ENCODE results near the gene PRRX2.
"Not testable (repeated sequence)": the region's sequence is repeated elsewhere in the genome, so short reads cannot be mapped to it uniquely, and the experiment has no call there.

Gene PRRX2

DNA sequence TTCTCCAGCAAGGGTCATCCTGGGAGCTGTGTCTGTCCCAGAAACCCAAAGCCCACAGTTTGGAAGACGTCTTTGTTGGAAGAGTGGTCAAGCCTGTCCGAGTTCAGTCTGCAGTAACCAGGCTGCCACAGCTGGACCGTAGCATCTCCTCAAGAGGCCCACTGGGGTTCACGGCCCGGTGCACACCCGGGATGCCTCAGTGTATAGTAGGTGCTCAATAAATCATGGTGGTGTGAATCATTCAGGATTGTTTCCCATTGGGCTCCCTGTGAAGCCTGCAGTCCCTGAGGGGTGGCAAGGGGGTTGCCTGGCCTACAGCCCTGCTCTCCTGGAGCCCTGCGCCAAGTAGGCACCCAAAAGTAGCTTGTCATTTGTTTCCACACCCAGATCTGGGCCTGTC, 10.3 kb upstream of the PRRX2 start:
- DNase-seq, result no peak

DNA sequence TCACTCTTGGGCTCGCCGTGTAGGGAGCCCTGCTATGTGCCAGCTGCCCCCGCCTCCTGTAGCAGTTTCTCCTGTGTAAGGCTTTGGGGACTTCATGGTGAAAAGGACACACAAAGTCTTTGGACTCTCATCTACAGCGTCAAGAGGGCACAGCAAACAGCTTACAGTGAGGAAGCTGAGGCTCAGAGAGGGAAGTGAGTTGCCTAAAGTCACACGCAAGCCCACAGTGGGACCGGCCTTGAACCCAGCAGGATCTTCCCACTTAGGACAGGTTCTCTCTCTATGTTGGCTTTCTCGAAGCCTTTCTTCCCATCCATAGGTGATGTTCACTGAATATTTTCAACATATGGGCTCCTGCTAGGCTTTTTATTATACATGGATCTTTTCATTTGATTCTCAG, 9.8 kb upstream of the PRRX2 start:
- no peak for DNase-seq

DNA sequence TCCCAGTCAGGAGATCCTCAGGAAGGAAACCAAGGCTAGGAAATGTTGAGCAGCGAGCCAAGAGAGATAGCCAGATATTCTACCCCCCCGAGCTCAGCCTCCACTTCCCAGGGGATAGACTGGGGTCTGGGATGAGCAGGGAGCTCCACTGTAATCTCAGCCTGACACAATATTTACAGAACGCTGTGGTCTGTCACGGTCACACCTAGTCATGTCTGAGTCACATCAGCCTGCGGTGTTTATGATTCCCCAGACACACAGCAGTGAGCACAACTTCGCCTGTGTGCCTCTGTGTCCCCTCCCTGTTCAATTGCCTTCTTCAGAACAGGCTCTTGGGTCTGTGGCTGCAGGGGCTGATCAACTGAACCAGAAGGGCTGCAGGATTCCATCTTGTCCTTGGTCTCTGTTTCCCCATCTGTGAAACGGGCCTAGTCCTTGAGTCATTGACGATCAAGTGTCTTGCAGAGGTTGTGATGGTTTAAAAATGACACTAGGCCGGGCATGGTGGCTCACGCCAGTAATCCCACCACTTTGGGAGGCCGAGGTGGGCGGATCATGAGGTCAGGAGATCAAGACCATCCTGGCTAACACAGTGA, 8.6 kb upstream of the PRRX2 start:
- no peak for DNase-seq

DNA sequence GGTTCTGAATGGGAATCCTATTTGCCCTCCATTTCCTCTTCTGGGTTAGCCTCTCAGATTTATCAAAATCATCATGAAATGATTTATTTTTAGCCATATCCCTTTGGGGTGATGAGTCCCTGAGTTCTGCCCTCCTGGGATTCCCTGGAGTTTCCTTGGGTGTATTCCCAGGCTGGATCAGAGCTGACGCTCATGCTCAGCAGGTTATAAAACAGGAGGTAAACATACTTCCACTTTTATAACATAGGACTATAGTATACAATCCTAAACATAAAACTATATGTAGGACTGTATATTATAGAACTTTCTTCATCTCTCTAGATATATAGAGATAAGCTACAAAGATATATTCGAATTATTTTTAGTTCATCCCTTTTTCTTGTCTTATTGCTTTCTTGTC, 4.4 kb upstream of the PRRX2 start:
- DNase-seq, result no peak

DNA sequence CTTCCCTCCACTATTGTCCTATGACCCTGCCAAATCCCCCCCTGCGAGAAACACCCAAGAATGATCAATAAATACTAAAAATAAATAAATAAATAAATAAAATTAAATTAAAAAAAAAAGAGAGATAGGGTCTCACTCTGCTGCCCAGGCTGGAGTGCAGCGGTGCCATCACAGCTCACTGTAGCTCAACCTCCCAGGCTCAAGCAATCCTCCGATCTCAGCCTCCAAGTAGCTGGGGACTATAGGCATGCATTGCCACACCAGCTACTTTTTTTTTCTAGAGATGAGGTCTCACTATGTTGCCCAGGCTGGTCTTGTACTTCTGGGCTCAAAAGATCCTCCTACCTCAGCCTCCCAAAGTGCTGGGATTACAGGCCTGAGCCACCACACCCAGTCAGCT, 3.2 kb upstream of the PRRX2 start:
- not testable (repeated sequence) for DNase-seq

DNA sequence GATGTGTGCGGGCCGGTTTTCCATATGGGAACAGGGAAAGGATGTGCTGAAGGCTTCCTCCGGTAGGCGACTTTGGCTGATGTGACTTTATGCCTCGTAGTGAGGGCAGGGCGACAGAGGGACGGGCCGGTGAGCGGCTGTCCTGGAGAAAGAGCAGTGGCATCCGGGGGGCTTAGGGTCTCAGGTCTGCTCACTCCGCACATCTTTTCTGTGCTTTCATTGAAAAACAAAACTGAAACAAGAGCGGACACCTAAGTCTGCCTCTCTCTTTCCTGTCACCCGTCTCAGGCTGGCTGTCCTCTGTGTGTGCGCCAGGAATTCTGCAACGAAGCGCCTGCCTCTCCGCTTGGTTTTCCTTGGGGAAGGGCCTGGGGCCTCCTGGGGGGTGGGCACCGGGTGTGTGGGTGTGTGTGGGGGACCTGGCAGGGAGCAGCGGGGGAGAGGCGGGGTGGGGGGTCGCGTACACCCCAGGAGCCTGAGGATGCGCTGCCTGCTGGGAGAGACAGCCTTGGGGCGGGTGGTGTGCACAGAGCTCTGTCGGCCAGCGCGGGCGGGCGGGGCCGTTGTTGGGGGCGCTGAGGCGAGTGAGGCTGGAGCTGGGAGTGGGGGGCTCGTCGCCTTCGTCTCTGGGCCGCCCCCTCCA, 580 bp upstream of the PRRX2 start:
- DNase-seq, result peak; percentile 24

DNA sequence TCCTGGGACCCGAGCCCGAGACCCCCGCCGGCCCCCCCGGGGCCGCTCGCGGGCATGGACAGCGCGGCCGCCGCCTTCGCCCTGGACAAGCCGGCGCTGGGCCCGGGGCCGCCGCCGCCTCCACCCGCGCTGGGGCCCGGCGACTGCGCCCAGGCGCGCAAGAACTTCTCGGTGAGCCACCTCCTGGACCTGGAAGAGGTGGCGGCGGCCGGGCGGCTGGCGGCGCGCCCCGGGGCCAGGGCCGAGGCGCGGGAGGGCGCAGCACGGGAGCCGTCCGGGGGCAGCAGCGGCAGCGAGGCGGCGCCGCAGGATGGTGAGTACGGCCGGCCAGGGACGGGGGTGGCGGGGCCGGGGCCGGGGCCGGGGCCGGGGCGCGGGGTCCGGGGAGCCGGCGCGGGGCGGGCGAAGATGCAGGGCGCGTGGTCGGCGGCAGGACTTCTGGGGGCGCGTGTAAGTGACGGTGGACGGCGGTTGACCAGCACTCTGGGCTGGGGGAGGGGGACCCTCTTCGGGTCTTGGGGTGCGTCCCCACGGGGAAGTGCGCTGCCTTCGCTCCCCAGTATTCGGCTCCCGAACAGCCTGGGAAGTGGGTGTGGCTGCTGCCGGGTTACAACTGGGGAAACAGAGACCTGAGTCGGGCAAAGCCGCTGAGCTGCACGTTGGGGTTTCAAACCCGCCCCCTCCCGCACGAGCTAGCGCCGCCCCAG, 520 bp downstream of the PRRX2 start:
- no peak for DNase-seq

DNA sequence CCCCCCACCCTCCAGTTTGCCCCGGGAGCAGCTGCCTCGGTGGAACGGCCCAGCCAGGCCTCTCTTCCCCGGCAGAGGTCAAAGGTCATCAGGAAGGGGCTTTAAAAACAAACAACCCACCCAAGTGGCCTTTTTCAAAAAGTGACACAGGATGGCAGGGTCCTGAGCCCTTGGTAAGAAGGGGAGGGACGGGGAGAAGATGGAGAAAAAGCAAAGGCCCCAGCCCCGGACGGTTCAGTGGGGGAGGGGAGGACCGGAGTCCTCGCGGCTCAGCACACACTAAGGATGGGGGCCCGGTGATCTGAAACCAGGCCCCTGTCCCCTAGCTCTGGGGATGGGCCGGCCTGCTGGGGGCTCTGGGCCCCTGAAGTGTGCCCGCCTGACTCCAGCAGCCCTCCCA, 1.1 kb downstream of the PRRX2 start:
- DNase-seq, result no peak

DNA sequence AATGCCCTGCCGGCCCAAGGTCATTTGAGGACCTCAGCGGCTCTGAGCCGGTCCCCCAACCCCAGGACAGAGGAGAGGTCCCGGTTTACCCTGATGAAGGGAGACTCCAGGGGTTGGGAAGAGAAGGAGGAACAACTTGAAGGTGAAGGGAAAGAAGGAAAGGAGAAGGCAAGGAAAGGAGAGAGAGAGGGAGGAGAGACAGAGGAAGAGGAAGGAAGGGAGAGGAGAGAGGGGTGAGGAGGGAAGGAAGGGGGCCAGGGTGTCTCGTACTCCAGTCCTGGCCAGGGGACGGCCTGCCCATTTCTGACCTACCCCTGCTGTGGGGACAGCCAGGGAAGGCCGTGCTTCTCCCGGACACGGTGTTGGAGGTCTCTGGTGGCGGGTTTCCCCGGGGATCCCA, 1.9 kb downstream of the PRRX2 start:
- no peak for DNase-seq

DNA sequence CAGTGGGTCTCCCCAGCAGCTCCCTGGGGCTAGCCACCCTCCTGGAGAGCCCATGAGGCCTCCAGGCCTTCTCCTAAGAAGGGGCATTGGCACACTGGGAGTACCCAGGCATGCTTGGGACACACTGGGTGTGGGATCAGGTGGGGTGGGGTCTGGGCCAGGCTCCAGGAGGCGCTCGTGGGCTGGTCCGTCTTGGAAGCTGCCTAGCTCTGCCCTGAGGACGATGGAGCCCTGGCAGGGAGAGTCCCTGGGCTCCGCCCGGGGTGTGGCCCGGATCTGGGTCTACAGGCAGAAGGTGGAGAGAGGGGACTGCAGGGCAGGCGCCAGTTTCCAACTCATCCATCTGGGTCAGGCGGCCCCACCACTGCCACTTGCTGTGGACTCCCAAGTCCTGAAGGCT, 2.4 kb downstream of the PRRX2 start:
- DNase-seq, result no peak

DNA sequence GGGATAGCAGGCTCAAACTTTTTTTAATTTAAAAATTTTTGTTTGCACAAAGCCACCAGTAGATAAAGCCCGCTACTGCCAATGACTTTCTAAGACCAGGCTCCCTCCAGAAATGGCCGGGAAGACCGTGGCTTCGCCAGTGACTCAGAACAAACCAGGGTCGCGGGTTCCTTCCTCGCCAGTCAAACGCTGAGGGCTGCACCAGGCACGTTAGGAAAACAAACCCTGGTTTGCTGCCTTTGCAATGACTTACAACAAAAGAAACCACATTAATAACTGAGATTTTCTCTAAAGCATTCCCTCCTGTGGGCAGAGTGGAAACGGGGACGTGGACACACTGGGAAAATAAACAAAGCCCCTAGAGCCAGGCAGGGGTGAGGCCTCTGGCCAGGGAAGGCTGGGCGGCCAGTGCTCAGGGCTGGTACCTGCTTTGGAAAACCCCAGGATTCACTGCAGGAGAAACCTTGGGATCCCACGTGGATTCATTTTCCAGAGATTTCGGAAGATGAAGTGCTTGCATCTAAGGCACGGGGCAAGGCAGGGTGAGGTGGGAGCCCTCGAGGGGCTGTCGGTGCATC, 3.8 kb downstream of the PRRX2 start:
- no peak for DNase-seq

DNA sequence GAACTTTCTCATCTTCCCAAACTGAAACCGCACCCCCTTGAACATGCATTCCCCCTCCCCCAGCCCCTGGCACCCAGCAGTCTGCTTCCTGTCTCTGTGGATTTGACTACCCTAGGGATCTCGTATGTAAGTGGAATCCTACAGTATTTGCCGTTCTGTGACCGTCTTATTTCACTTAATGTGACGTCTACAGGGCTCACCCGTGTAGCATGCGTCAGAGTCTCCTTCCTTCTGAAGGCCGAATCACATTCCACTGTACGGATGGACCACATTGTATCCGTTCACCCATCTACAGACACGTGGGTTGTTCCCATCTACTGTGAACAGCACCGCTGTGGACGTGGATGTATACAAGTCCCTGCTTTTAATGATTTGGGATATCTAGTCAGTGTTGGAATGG, 4.5 kb downstream of the PRRX2 start:
- DNase-seq, result no peak

DNA sequence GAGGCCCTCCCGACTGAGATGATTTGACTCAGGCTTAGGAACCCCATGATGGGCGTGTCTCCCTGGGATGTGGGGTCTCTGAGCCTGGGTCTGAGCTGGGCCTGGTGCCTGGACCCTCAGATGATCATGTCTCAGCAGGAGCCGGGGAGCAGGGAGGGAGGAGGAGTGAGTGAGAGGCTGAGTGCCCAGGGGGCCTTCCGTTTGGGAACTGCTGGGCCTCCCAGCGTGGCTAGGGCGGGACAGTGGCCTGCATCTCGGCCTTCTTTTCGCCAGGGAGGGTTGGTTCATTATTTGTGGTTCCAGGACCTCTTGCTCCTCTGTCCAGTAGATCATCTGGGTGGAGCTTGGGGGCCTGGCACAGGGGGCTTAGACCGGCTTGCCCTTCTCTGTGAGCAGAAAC, 5.6 kb downstream of the PRRX2 start:
- no peak for DNase-seq

DNA sequence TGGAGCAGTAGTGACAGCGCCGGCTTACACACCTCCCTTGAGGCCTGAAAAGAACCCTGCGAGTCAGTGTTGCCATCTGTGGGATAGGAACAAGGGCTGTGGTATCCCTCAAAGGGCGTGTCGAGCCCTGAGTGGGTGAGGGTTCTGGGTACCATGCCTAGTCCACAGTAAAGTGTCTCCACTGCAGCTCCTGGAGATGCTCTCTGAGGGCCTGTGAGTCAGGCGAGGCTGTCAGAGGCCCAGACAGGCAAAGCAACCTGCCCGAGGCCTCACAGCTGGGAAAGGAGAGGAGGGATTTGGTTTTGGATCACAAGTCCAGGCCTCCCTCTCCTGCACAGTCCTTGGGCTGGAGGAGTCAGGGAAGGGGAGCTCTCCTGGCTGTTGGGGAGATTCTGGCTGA, 6.1 kb downstream of the PRRX2 start:
- DNase-seq, result no peak

DNA sequence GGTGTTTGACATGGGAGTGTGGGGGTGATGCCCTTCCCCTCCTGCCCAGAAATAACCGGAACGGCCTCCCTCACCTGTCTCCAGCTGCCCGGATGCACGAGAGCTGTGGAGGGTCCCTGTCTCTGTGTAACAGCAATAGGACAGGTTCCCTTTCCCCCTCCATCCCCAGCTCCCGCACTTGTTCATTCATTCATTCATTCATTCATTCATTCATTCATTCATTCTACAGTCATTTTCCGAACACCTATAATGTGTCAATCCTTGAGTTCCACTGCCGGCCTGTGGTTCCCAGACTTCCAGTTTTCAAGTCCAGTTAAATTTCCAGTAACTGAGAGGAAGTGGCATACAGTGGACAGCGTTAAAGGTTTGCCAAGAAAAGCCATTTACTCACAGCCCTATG, 7.3 kb downstream of the PRRX2 start:
- DNase-seq, result no peak

DNA sequence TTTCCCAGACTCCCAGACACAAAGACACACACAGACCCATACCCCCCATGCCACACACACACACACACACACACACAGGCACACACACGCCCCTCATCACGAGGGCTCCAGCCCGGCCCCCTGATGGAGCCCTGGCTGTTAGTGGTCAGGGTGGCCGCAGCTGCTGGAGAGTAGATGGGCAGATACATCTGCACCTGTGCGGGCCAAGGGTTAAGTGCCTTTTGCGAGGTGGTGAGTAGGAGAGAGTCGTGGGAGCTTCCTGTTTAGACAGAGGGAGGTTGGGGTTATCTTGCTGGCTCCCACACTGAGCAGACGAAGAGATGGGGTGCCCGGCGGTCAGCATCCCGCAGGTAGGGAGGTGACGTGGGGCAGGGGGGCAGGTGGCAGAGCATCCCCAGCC, 8.2 kb downstream of the PRRX2 start:
- no peak for DNase-seq

DNA sequence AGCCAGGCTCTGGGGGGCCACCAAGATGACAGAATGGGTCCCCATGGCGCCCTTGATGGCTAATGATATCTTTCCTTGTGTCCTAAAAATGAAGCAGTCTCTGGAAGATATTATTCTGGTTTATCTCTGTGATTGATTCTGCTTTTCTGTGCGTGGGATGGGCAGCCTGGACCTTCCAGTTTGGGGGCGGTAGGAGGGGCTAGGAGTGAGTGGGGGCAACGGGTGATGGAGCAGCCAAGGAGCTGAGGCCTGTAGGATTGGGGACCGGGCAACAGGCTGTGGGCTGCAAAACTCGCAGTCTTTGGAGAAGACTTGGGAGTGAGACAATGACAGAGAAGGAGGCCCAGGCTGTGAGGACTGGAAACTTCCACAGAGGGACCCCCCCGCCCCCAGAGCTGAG, 8.8 kb downstream of the PRRX2 start:
- DNase-seq, result no peak

DNA sequence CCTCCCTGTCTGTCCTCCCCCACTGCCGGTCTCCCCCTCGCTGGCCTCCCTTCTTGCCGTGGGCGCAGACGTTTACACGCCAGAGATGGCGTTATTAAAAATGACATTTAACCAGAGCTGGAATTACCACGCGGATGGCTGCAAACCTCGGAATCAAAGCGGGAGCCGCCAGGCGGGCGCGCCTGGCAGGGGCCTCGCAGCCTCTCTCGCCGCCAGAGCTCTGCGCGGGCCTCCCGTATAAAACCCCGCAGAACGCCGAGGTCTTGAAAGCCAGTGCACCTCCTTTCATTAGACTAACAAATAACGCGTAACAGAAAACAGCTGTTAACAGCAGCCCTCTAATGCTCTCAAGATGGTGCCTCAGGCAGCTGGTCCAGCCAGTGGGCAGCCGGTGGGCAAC, 10.2 kb downstream of the PRRX2 start:
- no peak for DNase-seq

DNA sequence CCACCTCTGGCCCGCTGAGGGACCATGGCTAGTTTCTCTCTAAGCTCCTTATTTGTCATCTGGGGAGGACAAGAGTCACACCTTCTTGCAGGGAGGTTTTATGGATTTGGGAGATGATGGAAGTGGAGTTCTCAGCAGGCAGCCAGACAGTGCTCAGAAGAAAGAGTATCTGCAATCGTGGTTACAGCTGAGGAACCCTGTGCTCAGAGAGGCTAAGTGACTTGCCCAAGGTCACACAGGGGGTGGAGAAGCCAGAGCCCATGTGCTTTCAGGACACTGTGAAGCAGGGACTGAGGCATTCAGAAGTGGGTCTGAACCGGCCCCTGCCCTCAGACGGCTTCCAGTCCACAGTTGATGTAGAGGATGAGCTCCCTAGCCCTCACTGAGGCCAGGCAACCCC, 10.8 kb downstream of the PRRX2 start:
- DNase-seq, result no peak

DNA sequence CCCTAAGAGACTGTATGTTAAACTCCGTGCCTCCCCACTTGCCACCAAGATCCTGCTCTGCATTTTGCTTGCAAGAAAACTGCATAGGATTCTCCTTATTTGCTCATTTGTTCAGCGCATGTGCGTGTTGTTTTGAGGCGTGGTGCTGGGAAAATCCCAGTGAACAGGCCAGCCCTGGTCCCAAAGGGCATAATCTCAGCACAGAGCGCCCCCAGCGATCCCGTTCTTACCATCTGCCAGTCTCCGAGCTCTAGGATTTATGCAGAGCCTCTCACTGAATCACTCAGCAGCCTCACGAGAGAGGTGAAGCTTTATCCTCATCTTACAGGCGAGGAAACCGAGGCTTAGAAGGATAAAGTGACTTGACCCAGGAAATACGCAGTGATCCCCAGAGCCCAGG, 11.5 kb downstream of the PRRX2 start:
- DNase-seq, result no peak

DNA sequence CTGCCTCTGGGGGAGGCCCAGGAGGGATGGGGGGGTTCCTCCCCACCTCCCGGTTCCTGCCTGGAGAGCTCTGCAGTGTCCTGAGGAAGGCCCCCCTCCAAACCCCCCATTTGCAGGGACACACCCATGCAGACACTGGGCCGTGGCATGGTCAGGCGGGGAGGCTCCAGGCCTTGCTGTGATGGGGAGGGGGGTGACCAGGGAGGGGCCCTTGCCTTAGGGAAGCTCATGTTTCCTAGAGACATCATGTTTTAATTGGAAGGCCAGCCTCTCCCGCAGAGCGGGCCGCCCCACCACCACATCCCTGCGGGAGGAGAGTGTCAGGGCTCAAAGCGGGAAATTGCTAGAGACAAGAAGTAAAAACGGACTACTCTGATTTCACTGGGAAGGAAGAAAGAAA, 12.0 kb downstream of the PRRX2 start:
- no peak for DNase-seq

DNA sequence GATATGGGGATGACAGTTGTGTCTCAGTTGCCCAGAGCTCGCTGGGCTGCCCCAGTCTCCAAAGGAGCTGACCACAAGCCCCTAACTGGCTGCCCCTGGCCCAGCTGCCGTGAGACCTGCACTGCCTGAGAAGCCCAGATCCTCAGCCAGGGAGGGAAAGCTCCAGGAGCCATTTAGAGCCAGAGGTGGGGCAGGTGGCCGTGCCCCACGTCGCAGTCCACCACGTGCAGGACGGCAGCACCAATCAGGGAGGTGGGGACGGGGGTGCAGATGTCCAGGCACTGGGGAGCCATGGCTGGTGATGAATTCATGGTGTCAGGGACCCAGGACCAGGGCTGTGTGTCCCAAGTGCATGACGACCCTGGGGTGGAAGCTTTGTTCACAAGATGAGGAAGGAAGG, 13.4 kb downstream of the PRRX2 start:
- DNase-seq, result no peak

DNA sequence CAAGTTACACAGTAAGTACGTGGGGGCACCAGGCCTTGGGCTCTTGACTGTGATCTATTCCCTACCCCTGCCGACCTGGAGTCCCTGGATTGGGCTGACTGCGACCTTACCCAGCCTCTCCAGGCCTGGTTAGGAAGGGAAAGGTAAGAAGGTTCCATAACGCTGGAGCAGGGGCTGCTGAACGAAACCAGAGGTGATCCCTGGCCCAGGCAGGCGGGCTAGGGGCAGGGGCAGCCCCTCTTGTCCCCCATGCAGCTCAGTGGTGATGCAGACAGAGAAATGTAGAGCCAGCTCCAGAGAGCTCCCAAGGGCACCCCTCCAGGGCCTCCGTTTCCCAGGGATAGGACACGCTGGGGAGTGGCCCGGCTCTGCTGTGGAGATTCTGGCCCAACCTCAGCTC, 14.1 kb downstream of the PRRX2 start:
- no peak for DNase-seq

DNA sequence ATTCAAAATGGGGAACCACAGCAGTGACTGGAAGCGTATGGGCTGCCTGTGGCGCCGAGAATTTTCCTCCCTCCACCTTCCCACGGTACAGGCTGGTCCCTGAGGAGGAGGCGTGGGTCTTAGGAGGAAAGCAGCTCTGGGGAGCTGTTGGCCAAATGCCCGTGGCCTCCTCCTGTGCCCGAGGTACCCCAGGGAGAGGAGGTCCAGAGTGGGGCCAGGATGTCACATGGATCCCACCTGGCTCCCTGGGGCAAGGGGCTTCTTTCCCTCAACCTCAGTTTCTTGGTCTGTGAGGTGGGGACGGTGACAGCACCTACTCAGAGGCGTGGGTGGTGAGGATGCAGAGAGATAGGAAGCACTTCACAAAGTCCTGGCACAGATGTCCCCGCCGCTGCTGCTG, 16.5 kb downstream of the PRRX2 start:
- DNase-seq, result no peak

DNA sequence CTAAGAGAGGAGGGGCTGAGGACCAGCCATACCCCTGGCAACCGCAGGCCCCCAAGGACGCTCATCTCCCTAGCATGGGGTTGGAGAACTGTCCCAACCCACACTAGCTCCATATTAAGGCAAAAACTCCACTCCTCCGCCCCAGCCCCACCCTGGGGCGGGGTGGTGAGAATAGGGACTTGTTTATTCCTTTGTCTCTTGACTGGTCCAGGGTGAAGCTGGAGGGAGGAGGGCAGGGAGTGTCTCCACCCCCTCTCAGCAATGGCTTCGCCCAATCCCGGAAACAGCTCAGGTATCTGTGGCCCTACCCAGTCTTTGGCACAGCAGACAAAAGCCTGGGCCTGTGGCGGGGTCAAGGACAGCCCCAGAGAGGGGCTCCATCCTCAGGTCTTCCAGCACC, 16.9 kb downstream of the PRRX2 start:
- no peak for DNase-seq
